HUES6 (cell line): ENCODE results near the gene MLLT3.

ENCODE experiments used
- H3K27ac ChIP-seq: 2 replicates; pipeline ENCODE4 v1.7.0; 2013; ENCODE audit warnings: low read depth, mild to moderate bottlenecking, low read length, inconsistent platforms
- H3K27me3 ChIP-seq: 2 replicates; pipeline ENCODE4 v1.6.1; 2013; ENCODE audit warnings: low read length; ENCODE audit not compliant: control insufficient read depth, insufficient read depth
- H3K36me3 ChIP-seq: 2 replicates; pipeline ENCODE4 v1.6.1; 2013; ENCODE audit warnings: low read length; ENCODE audit not compliant: control insufficient read depth, insufficient read depth
- H3K4me1 ChIP-seq: 2 replicates; pipeline ENCODE4 v1.6.1; 2013; ENCODE audit warnings: low read length; ENCODE audit not compliant: control insufficient read depth, insufficient read depth
- H3K4me3 ChIP-seq: 2 replicates; pipeline ENCODE4 v1.5.1; 2013; ENCODE audit warnings: low read depth, low read length
- H3K9ac ChIP-seq: one replicate; pipeline ENCODE4 v1.6.1; 2013; ENCODE audit warnings: mild to moderate bottlenecking, low read length
- H3K9me3 ChIP-seq: 2 replicates; pipeline ENCODE4 v1.6.1; 2013; ENCODE audit warnings: low read depth, low read length; ENCODE audit not compliant: control insufficient read depth, insufficient read depth

The MLLT3 gene

GRCh38 chr9:20320921-20321320 lies 301.4 kb downstream of the MLLT3 start:
- no peak overlapping the region for H3K27ac ChIP-seq
- H3K9me3 ChIP-seq: peaks cover 7% of the 10 kb centered on the region; the same call in 1 of the 2 replicates
- H3K27me3 ChIP-seq: no peaks in the 10 kb centered on the region
- no peak overlapping the region for H3K4me3 ChIP-seq
- H3K9ac ChIP-seq: no peak overlapping the region
- H3K36me3 ChIP-seq: no peaks in the 10 kb centered on the region
- H3K4me1 ChIP-seq: peaks cover 12% of the 10 kb centered on the region

DNA sequence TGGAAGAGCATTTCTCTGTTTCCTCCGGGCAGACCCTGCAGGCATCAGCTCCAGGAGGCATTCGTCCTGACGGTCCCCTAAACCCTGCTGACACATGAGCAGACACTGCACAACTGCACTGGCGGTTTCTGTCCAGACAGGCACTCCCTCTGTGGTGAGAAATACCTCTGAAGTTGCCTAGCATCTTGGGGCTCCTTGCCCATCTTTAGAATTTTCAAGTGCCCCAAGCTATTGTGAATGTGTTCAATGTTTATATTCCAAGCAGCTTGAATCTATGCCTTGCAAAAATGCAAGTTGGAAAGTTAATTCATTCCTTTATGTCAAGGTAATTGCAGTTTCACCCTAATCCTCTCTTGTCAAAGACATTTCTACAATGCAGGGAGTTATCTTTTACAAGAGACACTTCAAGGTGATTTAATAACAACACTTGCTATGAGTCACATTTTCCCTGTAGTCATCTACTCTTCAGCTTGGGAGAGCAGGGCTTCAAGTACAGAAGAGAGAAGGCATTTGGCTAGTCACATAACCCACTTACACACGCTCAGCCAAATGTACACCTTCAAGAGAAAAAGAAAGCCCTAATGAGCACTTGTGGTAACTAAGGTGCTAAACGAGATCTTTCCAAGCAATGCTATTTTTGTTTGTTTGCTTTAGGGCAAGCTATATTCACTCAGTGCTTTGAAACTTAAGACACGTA lies 302.5 kb downstream of the MLLT3 start:
- Histone ChIP-seq H3K36me3 (no peaks in the 10 kb centered on the region), H3K4me1 (peaks cover 12% of the 10 kb centered on the region), H3K27ac (no peak overlapping the region), H3K9ac (no peak overlapping the region), H3K27me3 (no peaks in the 10 kb centered on the region), H3K9me3 (peaks cover 7% of the 10 kb centered on the region; the same call in 1 of the 2 replicates), H3K4me3 (no peak overlapping the region)

DNA sequence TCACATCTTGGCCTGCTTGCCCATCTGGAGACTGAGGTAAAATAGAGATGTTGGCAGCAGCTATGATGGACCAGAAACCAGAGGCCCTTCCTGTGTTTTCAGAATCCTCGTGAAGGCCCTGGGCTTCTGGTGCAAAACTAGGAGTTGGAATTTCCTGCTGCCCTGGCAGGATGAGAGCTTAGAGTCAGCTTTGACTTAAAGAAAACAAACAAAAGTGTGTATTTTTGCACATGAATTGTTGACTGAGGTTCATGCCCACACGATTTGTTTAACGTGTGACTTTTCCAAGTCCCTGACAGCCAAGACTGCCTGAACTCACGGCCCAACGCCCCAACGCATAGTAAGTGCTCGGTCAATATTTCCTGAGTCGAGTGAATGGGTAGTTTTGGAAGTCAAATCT lies 303.1 kb downstream of the MLLT3 start:
- H3K27me3 ChIP-seq: no peaks in the 10 kb centered on the region
- H3K9me3 ChIP-seq: peaks cover 7% of the 10 kb centered on the region; the same call in 1 of the 2 replicates
- no peaks in the 10 kb centered on the region for H3K36me3 ChIP-seq
- no peak overlapping the region for H3K9ac ChIP-seq
- H3K4me1 ChIP-seq: peaks cover 12% of the 10 kb centered on the region
- no peak overlapping the region for H3K4me3 ChIP-seq
- no peak overlapping the region for H3K27ac ChIP-seq

DNA sequence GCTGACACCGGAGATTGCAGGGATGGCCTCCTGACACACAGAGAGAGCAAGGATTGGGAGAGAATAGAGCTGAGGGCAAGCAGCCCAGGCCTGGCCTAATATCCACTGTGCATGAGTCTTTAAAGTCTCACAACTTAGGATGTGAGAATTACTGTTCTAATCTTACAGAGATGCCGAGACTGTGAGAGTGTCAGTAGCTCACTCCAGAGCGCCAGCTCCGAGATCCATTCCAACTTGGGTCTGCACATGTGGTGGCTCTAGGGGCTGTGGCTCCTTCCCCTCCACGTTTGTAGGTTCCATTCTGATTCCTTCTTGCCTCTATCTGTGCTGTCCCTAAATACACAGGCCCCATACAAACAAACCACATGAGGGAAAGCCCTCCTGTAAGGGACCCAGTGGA lies 304.6 kb downstream of the MLLT3 start:
- no peak overlapping the region for H3K9ac ChIP-seq
- no peaks in the 10 kb centered on the region for H3K27me3 ChIP-seq
- peaks cover 12% of the 10 kb centered on the region for H3K4me1 ChIP-seq
- H3K36me3 ChIP-seq: no peaks in the 10 kb centered on the region
- H3K27ac ChIP-seq: no peak overlapping the region
- H3K9me3 ChIP-seq: peaks cover 7% of the 10 kb centered on the region; the same call in 1 of the 2 replicates
- H3K4me3 ChIP-seq: no peak overlapping the region

GRCh38 chr9:20316372-20316771 lies 305.9 kb downstream of the MLLT3 start:
- H3K27ac ChIP-seq: no peak overlapping the region
- no peaks in the 10 kb centered on the region for H3K27me3 ChIP-seq
- no peak overlapping the region for H3K4me3 ChIP-seq

GRCh38 chr9:20315677-20316076 lies 306.6 kb downstream of the MLLT3 start:
- no peak overlapping the region for H3K9ac ChIP-seq
- peaks cover 7% of the 10 kb centered on the region; the same call in 1 of the 2 replicates for H3K9me3 ChIP-seq
- peaks cover 12% of the 10 kb centered on the region for H3K4me1 ChIP-seq
- H3K36me3 ChIP-seq: no peaks in the 10 kb centered on the region
- no peak overlapping the region for H3K4me3 ChIP-seq
- H3K27ac ChIP-seq: no peak overlapping the region
- no peaks in the 10 kb centered on the region for H3K27me3 ChIP-seq

More at GRCh38 chr9:20316372-20316771, 305.9 kb downstream of the MLLT3 start:
- Histone ChIP-seq H3K4me1 (peaks cover 12% of the 10 kb centered on the region), H3K9me3 (peaks cover 7% of the 10 kb centered on the region; the same call in 1 of the 2 replicates), H3K9ac (no peak overlapping the region), H3K36me3 (no peaks in the 10 kb centered on the region)

GRCh38 chr9:20314981-20315380 lies 307.3 kb downstream of the MLLT3 start:
- H3K27ac ChIP-seq: no peak overlapping the region

GRCh38 chr9:20313415-20313814 lies 308.9 kb downstream of the MLLT3 start:
- no peak overlapping the region for H3K27ac ChIP-seq
- no peaks in the 10 kb centered on the region for H3K27me3 ChIP-seq
- no peak overlapping the region for H3K4me3 ChIP-seq
- peaks cover 7% of the 10 kb centered on the region; the same call in 1 of the 2 replicates for H3K9me3 ChIP-seq
- no peak overlapping the region for H3K9ac ChIP-seq
- H3K4me1 ChIP-seq: peaks cover 5% of the 10 kb centered on the region; the same call in 1 of the 2 replicates
- H3K36me3 ChIP-seq: no peaks in the 10 kb centered on the region

More at GRCh38 chr9:20314981-20315380, 307.3 kb downstream of the MLLT3 start:
- Histone ChIP-seq H3K27me3 (no peaks in the 10 kb centered on the region), H3K36me3 (no peaks in the 10 kb centered on the region), H3K9ac (no peak overlapping the region), H3K4me1 (peaks cover 8% of the 10 kb centered on the region), H3K4me3 (no peak overlapping the region), H3K9me3 (peaks cover 7% of the 10 kb centered on the region; the same call in 1 of the 2 replicates)

GRCh38 chr9:20312732-20313131 lies 309.6 kb downstream of the MLLT3 start:
- H3K9ac ChIP-seq: no peak overlapping the region
- H3K27me3 ChIP-seq: no peaks in the 10 kb centered on the region
- H3K9me3 ChIP-seq: peaks cover 7% of the 10 kb centered on the region; the same call in 1 of the 2 replicates
- no peak overlapping the region for H3K4me3 ChIP-seq
- no peak overlapping the region for H3K27ac ChIP-seq
- H3K36me3 ChIP-seq: no peaks in the 10 kb centered on the region
- H3K4me1 ChIP-seq: peaks cover 12% of the 10 kb centered on the region

DNA sequence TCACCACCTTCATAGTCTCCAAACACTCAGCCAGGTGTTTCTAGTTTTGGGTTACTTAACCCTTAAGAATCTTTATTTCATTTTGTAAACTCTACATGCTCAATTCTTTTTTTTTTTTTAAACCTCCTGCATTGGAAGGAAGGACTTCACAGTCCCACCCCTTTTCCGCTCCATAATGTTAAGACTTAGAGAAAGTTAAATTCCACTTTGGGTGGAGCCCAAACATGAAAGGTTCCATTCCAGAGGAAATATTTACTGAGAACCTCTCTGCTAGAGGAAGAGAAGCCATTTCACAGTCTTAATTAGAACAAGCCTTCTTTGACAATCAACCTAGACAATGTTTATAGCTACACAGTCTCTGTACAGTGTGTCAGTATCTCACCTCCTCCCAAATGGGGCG lies 312.3 kb downstream of the MLLT3 start:
- H3K27me3 ChIP-seq: no peaks in the 10 kb centered on the region
- H3K4me3 ChIP-seq: no peak overlapping the region
- H3K9me3 ChIP-seq: no peaks in the 10 kb centered on the region
- no peak overlapping the region for H3K9ac ChIP-seq
- H3K27ac ChIP-seq: no peak overlapping the region
- no peaks in the 10 kb centered on the region for H3K36me3 ChIP-seq
- peaks cover 19% of the 10 kb centered on the region for H3K4me1 ChIP-seq

DNA sequence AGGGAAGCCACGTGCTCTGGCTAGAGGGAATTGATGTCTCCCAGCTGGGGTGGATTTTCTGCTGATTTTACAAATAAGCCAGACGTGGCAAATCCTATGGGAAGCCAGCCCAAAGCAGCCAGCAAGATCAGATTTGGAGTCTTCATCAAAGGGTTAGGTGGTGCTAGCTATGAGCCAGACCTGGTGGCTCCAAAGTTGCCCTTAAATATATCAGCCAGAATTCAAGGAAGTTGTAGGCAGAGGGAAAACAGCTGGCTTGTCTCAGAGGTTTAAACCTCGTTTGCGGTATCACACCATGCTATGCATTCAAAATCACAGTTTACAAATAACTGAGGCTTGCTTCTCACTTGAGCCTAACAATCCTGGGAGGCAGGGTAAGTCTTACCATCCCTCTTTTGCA lies 313.2 kb downstream of the MLLT3 start:
- no peak overlapping the region for H3K9ac ChIP-seq
- H3K9me3 ChIP-seq: no peaks in the 10 kb centered on the region
- H3K36me3 ChIP-seq: no peaks in the 10 kb centered on the region
- H3K4me3 ChIP-seq: no peak overlapping the region
- peaks cover 27% of the 10 kb centered on the region for H3K4me1 ChIP-seq
- H3K27ac ChIP-seq: no peak overlapping the region
- no peaks in the 10 kb centered on the region for H3K27me3 ChIP-seq
